Choroid plexus epithelial cell (primary cell): ENCODE results near the gene GADD45B.
"Not testable (repeated sequence)": the region's sequence is repeated elsewhere in the genome, so short reads cannot be mapped to it uniquely, and the experiment has no call there.

Experiments used
- DNase-seq: peaks from one replicate; pipeline ENCODE4 v3.0.0-alpha.2; 2010; ENCODE audit warnings: low read depth
- H3K4me3 ChIP-seq: 2 replicates; pipeline ENCODE4 v1.5.1; 2011; ENCODE audit warnings: low read depth, mild to moderate bottlenecking, control low read depth, low read length, moderate library complexity
- CTCF ChIP-seq: conservative IDR thresholded peaks from 2 replicates; pipeline ENCODE4 v1.5.1; 2011; ENCODE audit warnings: low read depth, mild to moderate bottlenecking, control low read depth, inconsistent platforms, low read length, moderate library complexity

Gene GADD45B

GRCh38 chr19:2461751-2462634 is 13.9 kb upstream of the GADD45B start:
- DNase-seq: peak; percentile 50
- H3K4me3 ChIP-seq: peak overlapping the region; percentile 78
- TF ChIP-seq CTCF: peak; percentile 43

- TF ChIP-seq CTCF: no peak
- H3K4me3 ChIP-seq: peak overlapping the region; percentile 78
- DNase-seq: peak; percentile 96
Measured at GRCh38 chr19:2462635-2463421, 13.1 kb upstream of the GADD45B start.

- H3K4me3 ChIP-seq: not testable (repeated sequence)
Measured at GRCh38 chr19:2463694-2464093, 12.2 kb upstream of the GADD45B start.

GRCh38 chr19:2464389-2464788 is 11.5 kb upstream of the GADD45B start:
- H3K4me3 ChIP-seq: no peak overlapping the region

More at GRCh38 chr19:2463694-2464093, 12.2 kb upstream of the GADD45B start:
- DNase-seq: not testable (repeated sequence)

GRCh38 chr19:2468596-2468995 is 7.3 kb upstream of the GADD45B start:
- no peak for TF ChIP-seq CTCF
- H3K4me3 ChIP-seq: no peak overlapping the region
- no peak for DNase-seq

More at GRCh38 chr19:2464389-2464788, 11.5 kb upstream of the GADD45B start:
- no peak for TF ChIP-seq CTCF
- peak; percentile 52 for DNase-seq

- H3K4me3 ChIP-seq: no peak overlapping the region
- DNase-seq: peak; percentile 61
- no peak for TF ChIP-seq CTCF
Measured at GRCh38 chr19:2469102-2469914, 6.6 kb upstream of the GADD45B start.

GRCh38 chr19:2469915-2470200 is 6.1 kb upstream of the GADD45B start:
- not testable (repeated sequence) for H3K4me3 ChIP-seq, DNase-seq
